OCI-LY1 (cell line): ENCODE measurements around the gene SPDL1.

Experiments used
- H2AFZ ChIP-seq: fragments of 200-600 bp; sonication (generic), shearing (Covaris generic); 2 replicates; pipeline ENCODE4 v1.6.0; 2014; ENCODE audit warnings: antibody characterized with exemption, mild to moderate bottlenecking, low read length
- H3F3A ChIP-seq: fragments of 200-600 bp; sonication (generic), shearing (Covaris generic); 2 replicates; pipeline ENCODE4 v1.6.0; 2014; ENCODE audit warnings: mild to moderate bottlenecking, antibody characterized with exemption, low read length, moderate library complexity; ENCODE audit not compliant: insufficient read depth
- H3K27ac ChIP-seq: fragments of 200-600 bp; sonication (generic); 2 replicates; pipeline ENCODE4 v1.5.1; 2014; ENCODE audit warnings: low read length, mixed run types, mild to moderate bottlenecking, low read depth; ENCODE audit not compliant: poor library complexity, severe bottlenecking
- H3K27me3 ChIP-seq: fragments of 200-600 bp; sonication (generic); 2 replicates; pipeline ENCODE4 v1.6.0; 2014; ENCODE audit warnings: antibody characterized with exemption, mild to moderate bottlenecking, low read length, moderate library complexity; ENCODE audit not compliant: insufficient read depth
- H3K36me3 ChIP-seq: fragments of 200-600 bp; sonication (generic); 2 replicates; pipeline ENCODE4 v1.6.1; 2014; ENCODE audit warnings: mild to moderate bottlenecking, antibody characterized with exemption, low read length, moderate library complexity, mixed read lengths; ENCODE audit not compliant: insufficient read depth
- H3K4me1 ChIP-seq: fragments of 200-600 bp; sonication (generic); 2 replicates; pipeline ENCODE4 v1.5.1; 2014; ENCODE audit warnings: mild to moderate bottlenecking, low read length, moderate library complexity; ENCODE audit not compliant: insufficient read depth, severe bottlenecking
- H3K4me2 ChIP-seq: fragments of 200-600 bp; sonication (generic), shearing (Covaris generic); 2 replicates; pipeline ENCODE4 v1.6.1; 2014; ENCODE audit warnings: low read length
- H3K4me3 ChIP-seq: fragments of 200-600 bp; sonication (generic); 2 replicates; pipeline ENCODE4 v1.5.1; 2014; ENCODE audit warnings: low read length, low read depth, mild to moderate bottlenecking, mixed read lengths; ENCODE audit not compliant: poor library complexity, severe bottlenecking
- H3K79me2 ChIP-seq: fragments of 200-600 bp; shearing (Covaris generic); 2 replicates; pipeline ENCODE4 v1.6.1; 2016; ENCODE audit warnings: mixed run types, low read length, mixed read lengths; ENCODE audit not compliant: insufficient read depth
- H3K9ac ChIP-seq: fragments of 200-600 bp; sonication (generic), shearing (Covaris generic); 2 replicates; pipeline ENCODE4 v1.6.1; 2014; ENCODE audit warnings: mild to moderate bottlenecking, low read length, mixed read lengths
- H3K9me2 ChIP-seq: fragments of 200-600 bp; sonication (generic), shearing (Covaris generic); 2 replicates; pipeline ENCODE4 v1.6.1; 2014; ENCODE audit warnings: low read depth, mild to moderate bottlenecking, low read length, mixed read lengths
- H3K9me3 ChIP-seq: fragments of 200-600 bp; shearing (Covaris generic); 2 replicates; pipeline ENCODE4 v1.6.1; 2014; ENCODE audit warnings: low read length, mixed read lengths
- H4K20me1 ChIP-seq: fragments of 200-600 bp; sonication (generic), shearing (Covaris generic); 2 replicates; pipeline ENCODE4 v1.6.0; 2016; ENCODE audit warnings: mild to moderate bottlenecking, low read length; ENCODE audit not compliant: insufficient read depth
- CTCF ChIP-seq: fragments of 200-600 bp; sonication (generic), shearing (Covaris generic); IDR thresholded peaks from 2 replicates; pipeline ENCODE4 v1.5.1; 2017; ENCODE audit warnings: mild to moderate bottlenecking, antibody characterized with exemption, low read length, moderate library complexity, mixed read lengths
- EZH2 ChIP-seq: fragments of 200-600 bp; sonication (generic), shearing (Covaris generic); IDR thresholded peaks from 2 replicates; pipeline ENCODE4 v1.8.0; 2017; ENCODE audit warnings: borderline replicate concordance, mixed run types, mild to moderate bottlenecking, antibody characterized with exemption, low read length, moderate library complexity, mixed read lengths

SPDL1 gene

GRCh38 chr5:169646856-169647255 is 63.3 kb downstream of the SPDL1 start:
- peaks cover 46% of the 10 kb centered on the region for H3K36me3 ChIP-seq
- H3K4me1 ChIP-seq = peaks cover 22% of the 10 kb centered on the region
- H3K9me3 ChIP-seq = no peaks in the 10 kb centered on the region
- TF ChIP-seq CTCF (no peak), EZH2 (no peak)
- no peak overlapping the region for H3K4me3 ChIP-seq
- peaks cover 88% of the 10 kb centered on the region for H3K79me2 ChIP-seq
- H4K20me1 ChIP-seq = no peaks in the 10 kb centered on the region
- no peaks in the 10 kb centered on the region for H3K9me2 ChIP-seq
- H3K4me2 ChIP-seq = no peak overlapping the region
- no peaks in the 10 kb centered on the region for H3K27me3 ChIP-seq
- H2AFZ ChIP-seq = no peak overlapping the region
- no peaks in the 10 kb centered on the region for H3F3A ChIP-seq
- H3K27ac ChIP-seq = no peak overlapping the region
- H3K9ac ChIP-seq = no peak overlapping the region

GRCh38 chr5:169647566-169647965 is 64.0 kb downstream of the SPDL1 start:
- H3K27me3 ChIP-seq = no peaks in the 10 kb centered on the region
- H3K4me3 ChIP-seq = no peak overlapping the region
- no peak for TF ChIP-seq EZH2
- no peak for TF ChIP-seq CTCF
- no peak overlapping the region for H3K27ac ChIP-seq
- H3K9me2 ChIP-seq = no peaks in the 10 kb centered on the region
- H2AFZ ChIP-seq = no peak overlapping the region
- no peak overlapping the region for H3K4me2 ChIP-seq
- H4K20me1 ChIP-seq = no peaks in the 10 kb centered on the region
- peaks cover 22% of the 10 kb centered on the region for H3K4me1 ChIP-seq
- H3K36me3 ChIP-seq = peaks cover 39% of the 10 kb centered on the region
- peaks cover 88% of the 10 kb centered on the region for H3K79me2 ChIP-seq
- H3K9me3 ChIP-seq = no peaks in the 10 kb centered on the region
- H3F3A ChIP-seq = no peaks in the 10 kb centered on the region
- no peak overlapping the region for H3K9ac ChIP-seq

- H3K79me2 ChIP-seq = peaks cover 78% of the 10 kb centered on the region
- H3K9me3 ChIP-seq = no peaks in the 10 kb centered on the region
- no peaks in the 10 kb centered on the region for H3F3A ChIP-seq
- no peak overlapping the region for H3K4me3 ChIP-seq
- H3K9me2 ChIP-seq = no peaks in the 10 kb centered on the region
- H3K36me3 ChIP-seq = peaks cover 35% of the 10 kb centered on the region
- H2AFZ ChIP-seq = no peak overlapping the region
- H3K27me3 ChIP-seq = no peaks in the 10 kb centered on the region
- TF ChIP-seq CTCF (no peak), EZH2 (no peak)
- no peaks in the 10 kb centered on the region for H4K20me1 ChIP-seq
- no peak overlapping the region for H3K27ac ChIP-seq
- no peak overlapping the region for H3K4me2 ChIP-seq
- H3K9ac ChIP-seq = no peak overlapping the region
- peaks cover 22% of the 10 kb centered on the region for H3K4me1 ChIP-seq
Observed at GRCh38 chr5:169648725-169649310, 65.2 kb downstream of the SPDL1 start.
